A549 (cell line): ENCODE results near the gene HMCES. TPM values are rescaled to one million over a fixed set of nuclear protein-coding genes. Genes with fewer than 3 reads are reported as not detected.

Experiments
- ATAC-seq, 2 experiments: fragments of 200-7000 bp in 1 of 2; fragments of >200 bp in 1 of 2; cut with Nextera tagmentation in 1 of 2; cut with Tn5 transposase in 1 of 2; 3 replicates each; pipeline versions ENCODE4 v1.8.0 to v1.9.1; 2018 to 2020; ENCODE audit warnings: mild to moderate bottlenecking in 1 of 2, moderate library complexity in 1 of 2
- CTCF ChIA-PET: fragments of 300-600 bp; sonication (Branson Sonifier 250); formaldehyde crosslinking; extraction: SDS; loops from one replicate; lab custom pipeline; 2021; ENCODE audit warnings: antibody characterized with exemption, inconsistent platforms; lab: Yijun Ruan, JAX
- POLR2A ChIA-PET: fragments of 350-600 bp; formaldehyde crosslinking; extraction: SDS; loops from one replicate; lab custom pipeline; 2021; ENCODE audit warnings: antibody characterized with exemption, inconsistent platforms; lab: Yijun Ruan, JAX
- DNase-seq, 2 experiments: peaks; one replicate each; pipeline versions ENCODE4 v3.0.0 to v3.0.0-alpha.2; 2011 to 2016; ENCODE audit warnings: low read depth in 1 of 2, low spot score in 1 of 2
- FAIRE-seq: peaks from 2 replicates; lab custom pipeline; 2011; peaks lifted over from hg19 to GRCh38; lab: Jason Lieb, UNC
- H3K27ac ChIP-seq, 2 experiments: fragments of >200 bp; sonication (Bioruptor Twin); formaldehyde crosslinking; 3 replicates each; pipeline ENCODE4 v1.5.1; 2016 to 2017
- H3K4me1 ChIP-seq: fragments of >200 bp; sonication (Bioruptor Twin); formaldehyde crosslinking; 3 replicates; pipeline ENCODE4 v1.6.1; 2016
- H3K4me2 ChIP-seq: fragments of >200 bp; sonication (Bioruptor Twin); formaldehyde crosslinking; 3 replicates; pipeline ENCODE4 v1.6.1; 2016
- H3K4me3 ChIP-seq: fragments of >200 bp; sonication (Bioruptor Twin); formaldehyde crosslinking; 3 replicates; pipeline ENCODE4 v1.5.1; 2016
- H3K9me3 ChIP-seq: fragments of >200 bp; sonication (Bioruptor Twin); formaldehyde crosslinking; 3 replicates; pipeline ENCODE4 v1.6.1; 2016
- BHLHE40 ChIP-seq: IDR thresholded peaks from 2 replicates; pipeline ENCODE4 v1.6.1; 2012; ENCODE audit warnings: low read depth, low read length, inconsistent platforms
- CBX2 ChIP-seq: fragments of 200-600 bp; sonication (generic); IDR thresholded peaks from 2 replicates; pipeline ENCODE4 v1.6.1; 2016; ENCODE audit warnings: low read depth, mild to moderate bottlenecking, borderline replicate concordance
- CEBPB ChIP-seq, 2 experiments: fragments of >200 bp in 1 of 2; sonication (Bioruptor Twin) in 1 of 2; formaldehyde crosslinking in 1 of 2; IDR thresholded peaks; 2 replicates each; pipeline ENCODE4 v1.6.1; 2012 to 2016
- CHD4 ChIP-seq: fragments of 200-600 bp; sonication (generic); IDR thresholded peaks from 2 replicates; pipeline ENCODE4 v1.6.1; 2016; ENCODE audit warnings: antibody characterized with exemption, mild to moderate bottlenecking, borderline replicate concordance
- ESRRA ChIP-seq: fragments of 150-350 bp; IDR thresholded peaks from 2 replicates; pipeline ENCODE4 v1.6.1; 2014; ENCODE audit warnings: mild to moderate bottlenecking, low read length, borderline replicate concordance
- FOSB ChIP-seq: fragments of 250-450 bp; sonication (Bioruptor Pico); IDR thresholded peaks from 2 replicates; pipeline ENCODE4 v1.5.0; 2020; ENCODE audit warnings: mild to moderate bottlenecking, moderate library complexity
- FOSL2 ChIP-seq, 2 experiments: fragments of 450-650 bp in 1 of 2; fragments of >200 bp in 1 of 2; sonication (Bioruptor Twin) in 1 of 2; formaldehyde crosslinking; IDR thresholded peaks; 2 replicates each; pipeline versions ENCODE4 v1.5.0 to v1.6.1; 2016 to 2020; ENCODE audit warnings: mild to moderate bottlenecking in 1 of 2, moderate library complexity in 1 of 2
- HDAC2 ChIP-seq: fragments of 200-600 bp; sonication (generic); IDR thresholded peaks from 2 replicates; pipeline ENCODE4 v1.6.1; 2016
- HEYL ChIP-seq: fragments of 250-450 bp; sonication (Bioruptor Pico); IDR thresholded peaks from 2 replicates; pipeline ENCODE4 v1.8.0; 2021; ENCODE audit warnings: mild to moderate bottlenecking, moderate library complexity
- MAFK ChIP-seq: fragments of 450-650 bp; IDR thresholded peaks from 2 replicates; pipeline ENCODE4 v1.6.1; 2014; ENCODE audit not compliant: partially characterized antibody
- MAZ ChIP-seq: fragments of 150-350 bp; IDR thresholded peaks from 2 replicates; pipeline ENCODE4 v1.6.1; 2014; ENCODE audit warnings: antibody characterized with exemption, low read depth, low read length, borderline replicate concordance
- NFE2L2 ChIP-seq: fragments of 150-350 bp; conservative IDR thresholded peaks from 2 replicates; pipeline ENCODE4 v1.6.1; 2014; ENCODE audit warnings: low read length
- NPAS2 ChIP-seq: fragments of 250-450 bp; sonication (Bioruptor Pico); IDR thresholded peaks from 2 replicates; pipeline ENCODE4 v1.8.0; 2022; ENCODE audit warnings: mild to moderate bottlenecking, moderate library complexity, borderline replicate concordance
- NR3C1 ChIP-seq: fragments of >200 bp; sonication (Bioruptor Twin); formaldehyde crosslinking; IDR thresholded peaks from 3 replicates; pipeline ENCODE4 v1.6.1; 2017
- PHF8 ChIP-seq: fragments of 200-600 bp; sonication (generic); IDR thresholded peaks from 2 replicates; pipeline ENCODE4 v1.6.1; 2016; ENCODE audit warnings: low read depth, mild to moderate bottlenecking, antibody characterized with exemption, moderate library complexity, borderline replicate concordance
- POLR2A ChIP-seq: IDR thresholded peaks from 2 replicates; pipeline ENCODE4 v1.6.1; 2012; ENCODE audit warnings: mild to moderate bottlenecking, low read length
- RAD21 ChIP-seq, 2 experiments: fragments of >200 bp in 1 of 2; sonication (Bioruptor Twin) in 1 of 2; formaldehyde crosslinking in 1 of 2; IDR thresholded peaks in 1 of 2; conservative IDR thresholded peaks in 1 of 2; 2 replicates in 1 of 2; 3 replicates in 1 of 2; pipeline ENCODE4 v1.6.1; 2012 to 2018; ENCODE audit warnings: inconsistent platforms in 1 of 2
- RARB ChIP-seq: fragments of 250-450 bp; sonication (Bioruptor Pico); IDR thresholded peaks from 2 replicates; pipeline ENCODE4 v1.8.0; 2021; ENCODE audit warnings: mild to moderate bottlenecking, moderate library complexity
- RCOR1 ChIP-seq: fragments of 150-350 bp; IDR thresholded peaks from 2 replicates; pipeline ENCODE4 v1.6.1; 2014; ENCODE audit warnings: antibody characterized with exemption, low read length, low read depth
- RNF2 ChIP-seq: fragments of 200-600 bp; sonication (generic); IDR thresholded peaks from 2 replicates; pipeline ENCODE4 v1.6.1; 2016; ENCODE audit warnings: low read depth, mild to moderate bottlenecking, antibody characterized with exemption, moderate library complexity, borderline replicate concordance
- SMC3 ChIP-seq: fragments of >200 bp; sonication (Bioruptor Twin); formaldehyde crosslinking; IDR thresholded peaks from 3 replicates; pipeline ENCODE4 v1.6.1; 2018; ENCODE audit warnings: inconsistent platforms
- TFCP2L1 ChIP-seq: fragments of 250-450 bp; sonication (Bioruptor Pico); IDR thresholded peaks from 2 replicates; pipeline ENCODE4 v1.5.0; 2021; ENCODE audit warnings: mild to moderate bottlenecking
- TP53 ChIP-seq: fragments of 250-450 bp; sonication (Bioruptor Pico); IDR thresholded peaks from 2 replicates; pipeline ENCODE4 v1.5.0; 2021; ENCODE audit warnings: mild to moderate bottlenecking, moderate library complexity
- ZFP36 ChIP-seq: fragments of 450-650 bp; IDR thresholded peaks from 2 replicates; pipeline ENCODE4 v1.6.1; 2014; ENCODE audit warnings: borderline replicate concordance; ENCODE audit not compliant: partially characterized antibody
- ZNF302 ChIP-seq: fragments of 250-450 bp; sonication (Bioruptor Pico); IDR thresholded peaks from 2 replicates; pipeline ENCODE4 v1.9.0; 2021; ENCODE audit warnings: inconsistent platforms, mild to moderate bottlenecking, moderate library complexity
- WGBS: methylation state at CpG from one replicate; pipeline ENCODE4 v1.1.6; 2017; ENCODE audit errors: missing lambda C conversion rate; 5-methylcytosine and 5-hydroxymethylcytosine counted together
- polyA minus RNA-seq: library from RNA; depleted of rRNA, polyadenylated mRNA; stranded (reverse); fragments of >200 nt; gene quantifications from 2 replicates; pipeline ENCODE4 v1.2.3, GENCODE V29; 2011; rRNA and poly(A)+ RNA removed
- polyA plus RNA-seq, 4 experiments: library from polyadenylated mRNA; depleted of rRNA in 3 of 4; stranded (reverse); fragments of >200 nt; fragmentation: RNase III in 1 of 4; extraction: RNeasy Plus Mini Kit Qiagen cat#74134 plus additional on column Dnase treatment in 1 of 4; gene quantifications; 2 replicates in 3 of 4; 3 replicates in 1 of 4; pipeline ENCODE4 v1.2.3, GENCODE V29; 2011 to 2017
- TF ChIP-seq, protein P1 (sequence below): IDR thresholded peaks from 2 replicates; pipeline ENCODE4 v1.6.1; 2012
- TF ChIP-seq, protein P2 (sequence below): fragments of 250-450 bp; sonication (Bioruptor Pico); IDR thresholded peaks from 2 replicates; pipeline ENCODE4 v1.5.0; 2020; ENCODE audit warnings: low read depth, mild to moderate bottlenecking, moderate library complexity
- TF ChIP-seq, protein P3 (sequence below): fragments of 200-600 bp; sonication (generic); IDR thresholded peaks from 2 replicates; pipeline ENCODE4 v1.6.1; 2016; ENCODE audit warnings: antibody characterized with exemption, mild to moderate bottlenecking, moderate library complexity
- TF ChIP-seq, protein P4 (sequence below): fragments of >200 bp; sonication (Bioruptor Twin); formaldehyde crosslinking; IDR thresholded peaks from 2 replicates; pipeline ENCODE4 v1.6.1; 2016
- TF ChIP-seq, protein P5 (sequence below): fragments of >200 bp; sonication (Bioruptor Twin); formaldehyde crosslinking; IDR thresholded peaks from 3 replicates; pipeline ENCODE4 v1.6.1; 2016
- TF ChIP-seq, protein P6 (sequence below): fragments of >200 bp; sonication (Bioruptor Twin); formaldehyde crosslinking; IDR thresholded peaks from 3 replicates; pipeline ENCODE4 v1.5.1; 2016

Gene HMCES, protein sequence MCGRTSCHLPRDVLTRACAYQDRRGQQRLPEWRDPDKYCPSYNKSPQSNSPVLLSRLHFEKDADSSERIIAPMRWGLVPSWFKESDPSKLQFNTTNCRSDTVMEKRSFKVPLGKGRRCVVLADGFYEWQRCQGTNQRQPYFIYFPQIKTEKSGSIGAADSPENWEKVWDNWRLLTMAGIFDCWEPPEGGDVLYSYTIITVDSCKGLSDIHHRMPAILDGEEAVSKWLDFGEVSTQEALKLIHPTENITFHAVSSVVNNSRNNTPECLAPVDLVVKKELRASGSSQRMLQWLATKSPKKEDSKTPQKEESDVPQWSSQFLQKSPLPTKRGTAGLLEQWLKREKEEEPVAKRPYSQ
- polyA plus RNA-seq (2011; rRNA removed) (35.2 and 38.3 TPM in 2 replicates), polyA plus RNA-seq (2017; fragmentation: RNase III; extraction: RNeasy Plus Mini Kit Qiagen cat#74134 plus additional on column Dnase treatment) (38.1 to 40.1 TPM (median 39.9 TPM) in 3 replicates), polyA minus RNA-seq (11.3 and 14.4 TPM in 2 replicates)
- 37.2 and 39.2 TPM in 2 replicates for polyA plus RNA-seq (2012; cell fraction: cytosol; rRNA removed)
- polyA plus RNA-seq (2012; cell fraction: nucleus; rRNA removed), result 18.9 and 27.4 TPM in 2 replicates

DNA sequence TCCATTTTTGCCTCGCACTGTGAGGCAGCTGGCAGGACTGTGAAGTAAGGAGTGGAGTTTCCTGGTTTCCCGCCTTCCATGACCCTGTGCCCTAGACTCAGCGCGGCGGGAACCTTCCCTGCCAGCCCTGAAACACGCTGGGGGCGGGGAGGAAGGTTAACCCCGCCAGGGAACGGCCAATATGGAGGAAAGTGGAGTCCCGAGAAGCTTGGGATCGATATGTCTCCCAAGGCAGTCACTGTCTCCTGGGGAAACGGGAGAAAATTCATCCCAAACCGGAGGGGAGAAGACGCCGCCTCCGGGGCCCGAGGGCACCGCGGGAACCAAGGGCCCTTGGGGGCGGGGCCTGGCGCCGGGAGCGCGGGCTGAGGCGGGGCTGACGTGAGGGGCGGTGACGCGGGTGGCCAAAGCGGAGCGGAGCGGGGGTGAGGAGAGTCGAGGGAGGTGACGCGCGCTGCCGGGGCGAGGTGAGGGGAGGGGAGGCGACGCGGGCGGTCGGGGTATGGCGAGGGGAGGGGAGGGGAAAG lies at the start of gene HMCES:
Gene HMCES, plus strand, starts transcription at position 432 of the 527 bp plus-strand sequence. CDS start 863 bp downstream, outside the sequence.
- peak within 1 kb of the TSS; percentile 70 for H3K4me3 ChIP-seq
- peak within 1 kb of the TSS; percentile 77 for H3K4me2 ChIP-seq
- H3K4me1 ChIP-seq, result peaks cover 22% of the 10 kb centered on the region
- FAIRE-seq (no peak), DNase-seq (peak; percentile 77 to 82), ATAC-seq (peak; percentile 90 to 93)
- POLR2A ChIA-PET, result interaction anchor here (0.6 to 1.8 kb wide), 3 partner anchors 18 to 129 kb away, joined by 3 to 4 read pairs (median 4); no protein-coding TSS in a partner anchor
- no peaks in the 10 kb centered on the region for H3K9me3 ChIP-seq
- 3% methylated on average over 11 of the region's 44 CpGs for WGBS
- CTCF ChIA-PET, result interaction anchor here (1.3 kb wide), 1 partner anchor 38 kb away, joined by 5 read pairs; a partner anchor contains a TSS
- H3K27ac ChIP-seq, result peak within 1 kb of the TSS; percentile 85 to 100
- no peak for TF ChIP-seq HEYL (CRISPR knock-in tag)
- no peak for TF ChIP-seq CEBPB (IDR thresholded peaks at IDR 0.05)
- TF ChIP-seq NFE2L2, result no peak
- no peak for TF ChIP-seq RARB
- TF ChIP-seq RAD21 (conservative IDR thresholded peaks at IDR 0.05 in 1 of 2, IDR thresholded peaks at IDR 0.05 in 1 of 2), result no peak
- no peak for TF ChIP-seq ESRRA
- no peak for TF ChIP-seq CHD4
- TF ChIP-seq SMC3, result no peak
- TF ChIP-seq BHLHE40, result no peak
- TF ChIP-seq MAFK, result no peak
- no peak for TF ChIP-seq ZFP36
- TF ChIP-seq CBX2, result no peak
- TF ChIP-seq, protein P1, sequence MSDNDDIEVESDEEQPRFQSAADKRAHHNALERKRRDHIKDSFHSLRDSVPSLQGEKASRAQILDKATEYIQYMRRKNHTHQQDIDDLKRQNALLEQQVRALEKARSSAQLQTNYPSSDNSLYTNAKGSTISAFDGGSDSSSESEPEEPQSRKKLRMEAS, result peak; percentile 84
- TF ChIP-seq ZNF302 (CRISPR knock-in tag), result peak; percentile 33; the same call in 1 of the 2 replicates
- no peak for TF ChIP-seq POLR2A
- TF ChIP-seq, protein P2, sequence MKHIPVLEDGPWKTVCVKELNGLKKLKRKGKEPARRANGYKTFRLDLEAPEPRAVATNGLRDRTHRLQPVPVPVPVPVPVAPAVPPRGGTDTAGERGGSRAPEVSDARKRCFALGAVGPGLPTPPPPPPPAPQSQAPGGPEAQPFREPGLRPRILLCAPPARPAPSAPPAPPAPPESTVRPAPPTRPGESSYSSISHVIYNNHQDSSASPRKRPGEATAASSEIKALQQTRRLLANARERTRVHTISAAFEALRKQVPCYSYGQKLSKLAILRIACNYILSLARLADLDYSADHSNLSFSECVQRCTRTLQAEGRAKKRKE (CRISPR knock-in tag), result 0 out of 2 replicates have a peak, but pooled peaks have one; percentile 57
- no peak for TF ChIP-seq FOSB
- TF ChIP-seq, protein P3, sequence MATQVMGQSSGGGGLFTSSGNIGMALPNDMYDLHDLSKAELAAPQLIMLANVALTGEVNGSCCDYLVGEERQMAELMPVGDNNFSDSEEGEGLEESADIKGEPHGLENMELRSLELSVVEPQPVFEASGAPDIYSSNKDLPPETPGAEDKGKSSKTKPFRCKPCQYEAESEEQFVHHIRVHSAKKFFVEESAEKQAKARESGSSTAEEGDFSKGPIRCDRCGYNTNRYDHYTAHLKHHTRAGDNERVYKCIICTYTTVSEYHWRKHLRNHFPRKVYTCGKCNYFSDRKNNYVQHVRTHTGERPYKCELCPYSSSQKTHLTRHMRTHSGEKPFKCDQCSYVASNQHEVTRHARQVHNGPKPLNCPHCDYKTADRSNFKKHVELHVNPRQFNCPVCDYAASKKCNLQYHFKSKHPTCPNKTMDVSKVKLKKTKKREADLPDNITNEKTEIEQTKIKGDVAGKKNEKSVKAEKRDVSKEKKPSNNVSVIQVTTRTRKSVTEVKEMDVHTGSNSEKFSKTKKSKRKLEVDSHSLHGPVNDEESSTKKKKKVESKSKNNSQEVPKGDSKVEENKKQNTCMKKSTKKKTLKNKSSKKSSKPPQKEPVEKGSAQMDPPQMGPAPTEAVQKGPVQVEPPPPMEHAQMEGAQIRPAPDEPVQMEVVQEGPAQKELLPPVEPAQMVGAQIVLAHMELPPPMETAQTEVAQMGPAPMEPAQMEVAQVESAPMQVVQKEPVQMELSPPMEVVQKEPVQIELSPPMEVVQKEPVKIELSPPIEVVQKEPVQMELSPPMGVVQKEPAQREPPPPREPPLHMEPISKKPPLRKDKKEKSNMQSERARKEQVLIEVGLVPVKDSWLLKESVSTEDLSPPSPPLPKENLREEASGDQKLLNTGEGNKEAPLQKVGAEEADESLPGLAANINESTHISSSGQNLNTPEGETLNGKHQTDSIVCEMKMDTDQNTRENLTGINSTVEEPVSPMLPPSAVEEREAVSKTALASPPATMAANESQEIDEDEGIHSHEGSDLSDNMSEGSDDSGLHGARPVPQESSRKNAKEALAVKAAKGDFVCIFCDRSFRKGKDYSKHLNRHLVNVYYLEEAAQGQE, result no peak
- TF ChIP-seq RNF2, result no peak
- no peak for TF ChIP-seq NPAS2 (CRISPR knock-in tag)
- TF ChIP-seq, protein P4, sequence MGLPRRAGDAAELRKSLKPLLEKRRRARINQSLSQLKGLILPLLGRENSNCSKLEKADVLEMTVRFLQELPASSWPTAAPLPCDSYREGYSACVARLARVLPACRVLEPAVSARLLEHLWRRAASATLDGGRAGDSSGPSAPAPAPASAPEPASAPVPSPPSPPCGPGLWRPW, result no peak
- TF ChIP-seq HDAC2, result no peak
- TF ChIP-seq TFCP2L1, result no peak
- no peak for TF ChIP-seq NR3C1
- no peak for TF ChIP-seq FOSL2 (IDR thresholded peaks at IDR 0.05)
- no peak for TF ChIP-seq FOSL2 (CRISPR knock-in tag; IDR thresholded peaks at IDR 0.05)
- TF ChIP-seq MAZ, result 0 out of 2 replicates have a peak, but pooled peaks have one; percentile 45
- TF ChIP-seq PHF8, result no peak
- TF ChIP-seq, protein P5, sequence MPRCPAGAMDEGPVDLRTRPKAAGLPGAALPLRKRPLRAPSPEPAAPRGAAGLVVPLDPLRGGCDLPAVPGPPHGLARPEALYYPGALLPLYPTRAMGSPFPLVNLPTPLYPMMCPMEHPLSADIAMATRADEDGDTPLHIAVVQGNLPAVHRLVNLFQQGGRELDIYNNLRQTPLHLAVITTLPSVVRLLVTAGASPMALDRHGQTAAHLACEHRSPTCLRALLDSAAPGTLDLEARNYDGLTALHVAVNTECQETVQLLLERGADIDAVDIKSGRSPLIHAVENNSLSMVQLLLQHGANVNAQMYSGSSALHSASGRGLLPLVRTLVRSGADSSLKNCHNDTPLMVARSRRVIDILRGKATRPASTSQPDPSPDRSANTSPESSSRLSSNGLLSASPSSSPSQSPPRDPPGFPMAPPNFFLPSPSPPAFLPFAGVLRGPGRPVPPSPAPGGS, result peak; percentile 42; the same call in 1 of the 3 replicates
- 0 out of 2 replicates have a peak, but pooled peaks have one; percentile 41 for TF ChIP-seq TP53 (CRISPR knock-in tag)
- TF ChIP-seq RCOR1, result no peak
- TF ChIP-seq, protein P6, sequence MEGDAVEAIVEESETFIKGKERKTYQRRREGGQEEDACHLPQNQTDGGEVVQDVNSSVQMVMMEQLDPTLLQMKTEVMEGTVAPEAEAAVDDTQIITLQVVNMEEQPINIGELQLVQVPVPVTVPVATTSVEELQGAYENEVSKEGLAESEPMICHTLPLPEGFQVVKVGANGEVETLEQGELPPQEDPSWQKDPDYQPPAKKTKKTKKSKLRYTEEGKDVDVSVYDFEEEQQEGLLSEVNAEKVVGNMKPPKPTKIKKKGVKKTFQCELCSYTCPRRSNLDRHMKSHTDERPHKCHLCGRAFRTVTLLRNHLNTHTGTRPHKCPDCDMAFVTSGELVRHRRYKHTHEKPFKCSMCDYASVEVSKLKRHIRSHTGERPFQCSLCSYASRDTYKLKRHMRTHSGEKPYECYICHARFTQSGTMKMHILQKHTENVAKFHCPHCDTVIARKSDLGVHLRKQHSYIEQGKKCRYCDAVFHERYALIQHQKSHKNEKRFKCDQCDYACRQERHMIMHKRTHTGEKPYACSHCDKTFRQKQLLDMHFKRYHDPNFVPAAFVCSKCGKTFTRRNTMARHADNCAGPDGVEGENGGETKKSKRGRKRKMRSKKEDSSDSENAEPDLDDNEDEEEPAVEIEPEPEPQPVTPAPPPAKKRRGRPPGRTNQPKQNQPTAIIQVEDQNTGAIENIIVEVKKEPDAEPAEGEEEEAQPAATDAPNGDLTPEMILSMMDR, result no peak
